Naive thymus-derived CD4-positive, alpha-beta T cell (primary cell): ENCODE results near the gene MAN1A2. TPM values are rescaled to one million over a fixed set of nuclear protein-coding genes. Genes with fewer than 3 reads are reported as not detected.

Experiments used
- ATAC-seq: fragments of 150-1000 bp; cut with Tn5 transposase; 2 replicates; pipeline ENCODE4 v1.10.0; 2021; ENCODE audit warnings: mild to moderate bottlenecking, moderate library complexity
- CTCF ChIA-PET: fragments of 350-600 bp; sonication (Branson Sonifier 250); formaldehyde crosslinking; loops from one replicate; lab custom pipeline; 2021; ENCODE audit warnings: antibody characterized with exemption; lab: Charles Lee
- POLR2A ChIA-PET: fragments of 350-600 bp; sonication (Branson Sonifier 250); formaldehyde crosslinking; loops from one replicate; lab custom pipeline; 2021; ENCODE audit warnings: antibody characterized with exemption, inconsistent platforms; lab: Charles Lee
- DNase-seq, 9 donors: peaks; one replicate each; pipeline versions ENCODE4 v3.0.0 to v3.0.0-alpha.2; 2020 to 2022; ENCODE audit warnings: mixed read lengths in 1 of 9
- H3K27ac ChIP-seq: one replicate; pipeline ENCODE4 v1.7.0; 2013; ENCODE audit warnings: mild to moderate bottlenecking, low read depth, low read length, moderate library complexity
- H3K27me3 ChIP-seq, 2 donors: one replicate each; pipeline ENCODE4 v1.7.0; 2013; ENCODE audit warnings: low read length in 2 of 2, mild to moderate bottlenecking in 2 of 2, moderate library complexity in 2 of 2; ENCODE audit not compliant: control insufficient read depth in 2 of 2, insufficient read depth in 2 of 2
- H3K36me3 ChIP-seq, 3 experiments: 1 replicate in 2 of 3; 2 replicates in 1 of 3; pipeline ENCODE4 v1.7.0; 2013; ENCODE audit warnings: low read length in 3 of 3, mild to moderate bottlenecking in 3 of 3, moderate library complexity in 1 of 3; ENCODE audit not compliant: insufficient read depth in 3 of 3, control insufficient read depth in 2 of 3
- H3K4me1 ChIP-seq, 2 donors: one replicate each; pipeline ENCODE4 v1.7.0; 2013; ENCODE audit warnings: low read length in 2 of 2, mild to moderate bottlenecking in 2 of 2, moderate library complexity in 1 of 2; ENCODE audit not compliant: control insufficient read depth in 2 of 2, insufficient read depth in 2 of 2
- H3K4me3 ChIP-seq: 2 replicates; pipeline ENCODE4 v1.7.0; 2013; ENCODE audit warnings: mild to moderate bottlenecking, low read length
- H3K9me3 ChIP-seq, 3 experiments: 1 replicate in 2 of 3; 2 replicates in 1 of 3; pipeline ENCODE4 v1.7.0; 2013; ENCODE audit warnings: low read length in 3 of 3; ENCODE audit not compliant: control insufficient read depth in 2 of 3
- H3K27ac Mint-ChIP-seq, 9 donors: one replicate each; pipeline ENCODE4 v1.8.0; 2020 to 2022; ENCODE audit warnings: mixed read lengths in 9 of 9, mild to moderate bottlenecking in 8 of 9, moderate library complexity in 5 of 9, inconsistent platforms in 2 of 9
- H3K27me3 Mint-ChIP-seq, 5 donors: one replicate each; pipeline ENCODE4 v1.8.0; 2021 to 2022; ENCODE audit warnings: mixed read lengths in 5 of 5, mild to moderate bottlenecking in 1 of 5
- H3K36me3 Mint-ChIP-seq, 5 donors: one replicate each; pipeline ENCODE4 v1.8.0; 2020 to 2022; ENCODE audit warnings: mixed read lengths in 5 of 5, mild to moderate bottlenecking in 3 of 5, inconsistent platforms in 1 of 5
- H3K4me1 Mint-ChIP-seq, 7 donors: one replicate each; pipeline ENCODE4 v1.8.0; 2020 to 2022; ENCODE audit warnings: mixed read lengths in 7 of 7, mild to moderate bottlenecking in 3 of 7, inconsistent platforms in 1 of 7
- H3K4me3 Mint-ChIP-seq, 10 donors: one replicate each; pipeline ENCODE4 v1.8.0; 2020 to 2022; ENCODE audit warnings: mild to moderate bottlenecking in 10 of 10, mixed read lengths in 10 of 10, moderate library complexity in 6 of 10, inconsistent platforms in 2 of 10
- H3K9me3 Mint-ChIP-seq, 11 donors: one replicate each; pipeline ENCODE4 v1.8.0; 2020 to 2022; ENCODE audit warnings: mixed read lengths in 11 of 11, mild to moderate bottlenecking in 4 of 11, inconsistent platforms in 1 of 11, moderate library complexity in 1 of 11
- intact Hi-C, 2 donors: fragments of 100-400 bp; cut with micrococcal nuclease; formaldehyde crosslinking; loops; one replicate each; pipeline ENCODE4 v1.15.1; 2023
- polyA plus RNA-seq, 2 donors: library from polyadenylated mRNA; unstranded; fragments of 300-500 nt; fragmentation: Illumina TruSeq; gene quantifications; one replicate each; pipeline ENCODE4 v1.2.3, GENCODE V29; 2021
- total RNA-seq, 6 experiments: library from RNA in 5 of 6; stranded (reverse) in 5 of 6; gene quantifications; 1 replicate in 5 of 6; 2 replicates in 1 of 6; pipeline ENCODE4 v1.2.3 and lab custom pipeline; 2021 to 2026

Gene MAN1A2
- total and polyA plus RNA-seq, 7 experiments from 2014 or later: 10.5 to 63.4 (median 41.6) TPM

GRCh38 chr1:117568999-117569398 lies 201.8 kb downstream of the MAN1A2 start:
- no peak for DNase-seq
- Mint-ChIP-seq H3K36me3 (no peaks in the 10 kb centered on the region), H3K9me3 (no peaks in the 10 kb centered on the region), H3K27ac (no peak overlapping the region), H3K4me3 (no peak overlapping the region), H3K27me3 (peaks cover 0 to 15% (median 0%) of the 10 kb centered on the region in 5 donors), H3K4me1 (peaks cover 10 to 24% (median 18%) of the 10 kb centered on the region in 7 donors)
- POLR2A ChIA-PET: no interaction called here
- Histone ChIP-seq H3K36me3 (no peaks in the 10 kb centered on the region), H3K27ac (no peak overlapping the region), H3K4me1 (peaks cover 14 to 17% of the 10 kb centered on the region in 2 donors), H3K27me3 (no peaks in the 10 kb centered on the region), H3K9me3 (no peaks in the 10 kb centered on the region), H3K4me3 (no peak overlapping the region)
- CTCF ChIA-PET: no interaction called here
- no peak for ATAC-seq
- intact Hi-C loops: no loop called here

- intact Hi-C loops: no loop called here
- H3K4me1 Mint-ChIP-seq: peaks cover 10 to 23% (median 18%) of the 10 kb centered on the region in 7 donors
- H3K4me3 Mint-ChIP-seq: no peak overlapping the region
- DNase-seq (no peak), ATAC-seq (no peak)
- POLR2A ChIA-PET: no interaction called here
- CTCF ChIA-PET: no interaction called here
- Histone ChIP-seq H3K4me1 (peaks cover 14 to 17% of the 10 kb centered on the region in 2 donors), H3K27me3 (no peaks in the 10 kb centered on the region), H3K4me3 (no peak overlapping the region), H3K9me3 (no peaks in the 10 kb centered on the region), H3K27ac (no peak overlapping the region), H3K36me3 (no peaks in the 10 kb centered on the region)
- H3K9me3 Mint-ChIP-seq: no peaks in the 10 kb centered on the region
- H3K36me3 Mint-ChIP-seq: no peaks in the 10 kb centered on the region
- peaks cover 0 to 12% (median 0%) of the 10 kb centered on the region in 5 donors for H3K27me3 Mint-ChIP-seq
- peak overlapping the region in 1 of 9 donors; percentile 8 for H3K27ac Mint-ChIP-seq
Measured at GRCh38 chr1:117569856-117570255, 202.6 kb downstream of the MAN1A2 start.

- Mint-ChIP-seq H3K27me3 (peaks cover 0 to 8% (median 0%) of the 10 kb centered on the region in 5 donors), H3K27ac (no peak overlapping the region), H3K4me1 (peaks cover 10 to 23% (median 18%) of the 10 kb centered on the region in 7 donors), H3K9me3 (no peaks in the 10 kb centered on the region), H3K36me3 (no peaks in the 10 kb centered on the region), H3K4me3 (no peak overlapping the region)
- Histone ChIP-seq H3K4me1 (peaks cover 14 to 17% of the 10 kb centered on the region in 2 donors), H3K27me3 (no peaks in the 10 kb centered on the region), H3K9me3 (no peaks in the 10 kb centered on the region), H3K27ac (no peak overlapping the region), H3K36me3 (no peaks in the 10 kb centered on the region), H3K4me3 (no peak overlapping the region)
- intact Hi-C loops: no loop called here
- ChIA-PET CTCF (no interaction called here), POLR2A (interaction anchor here (0.5 kb wide), 1 partner anchor 350 kb away, joined by 3 read pairs; no protein-coding TSS in a partner anchor)
- ATAC-seq (no peak), DNase-seq (peak in 1 of 9 donors; percentile 14)
Measured at GRCh38 chr1:117570988-117571409, 203.8 kb downstream of the MAN1A2 start.

- Histone ChIP-seq H3K9me3 (no peaks in the 10 kb centered on the region), H3K27me3 (no peaks in the 10 kb centered on the region), H3K36me3 (no peaks in the 10 kb centered on the region), H3K4me1 (peaks cover 14 to 17% of the 10 kb centered on the region in 2 donors), H3K27ac (no peak overlapping the region), H3K4me3 (no peak overlapping the region)
- Mint-ChIP-seq H3K27me3 (peaks cover 0 to 8% (median 0%) of the 10 kb centered on the region in 5 donors), H3K4me3 (no peak overlapping the region), H3K36me3 (no peaks in the 10 kb centered on the region), H3K4me1 (peaks cover 10 to 23% (median 18%) of the 10 kb centered on the region in 7 donors), H3K27ac (no peak overlapping the region), H3K9me3 (no peaks in the 10 kb centered on the region)
- DNase-seq: peak in 1 of 9 donors; percentile 8
- ChIA-PET POLR2A (interaction anchor here (0.5 kb wide), 2 partner anchors 34 to 350 kb away, joined by 3 read pairs; no protein-coding TSS in a partner anchor), CTCF (no interaction called here)
- no peak for ATAC-seq
- intact Hi-C loops: no loop called here
Measured at GRCh38 chr1:117571496-117571895, 204.2 kb downstream of the MAN1A2 start.

- H3K27ac Mint-ChIP-seq: peak overlapping the region in 7 of 9 donors; percentile 1 to 79 (median 51)
- CTCF ChIA-PET: no interaction called here
- Histone ChIP-seq H3K27ac (no peak overlapping the region), H3K9me3 (no peaks in the 10 kb centered on the region), H3K4me3 (no peak overlapping the region), H3K4me1 (peaks cover 14 to 17% of the 10 kb centered on the region in 2 donors), H3K27me3 (no peaks in the 10 kb centered on the region), H3K36me3 (no peaks in the 10 kb centered on the region)
- H3K9me3 Mint-ChIP-seq: no peaks in the 10 kb centered on the region
- peaks cover 10 to 23% (median 18%) of the 10 kb centered on the region in 7 donors for H3K4me1 Mint-ChIP-seq
- intact Hi-C loops: no loop called here
- peak; percentile 81 for ATAC-seq
- peak overlapping the region in 4 of 10 donors; percentile 1 to 55 (median 29) for H3K4me3 Mint-ChIP-seq
- peaks cover 0 to 8% (median 0%) of the 10 kb centered on the region in 5 donors for H3K27me3 Mint-ChIP-seq
- POLR2A ChIA-PET: no interaction called here
- peak in 5 of 9 donors; percentile 13 to 30 (median 19) for DNase-seq
- no peaks in the 10 kb centered on the region for H3K36me3 Mint-ChIP-seq
Measured at GRCh38 chr1:117572546-117572945, 205.3 kb downstream of the MAN1A2 start.

GRCh38 chr1:117573386-117574023 lies 206.3 kb downstream of the MAN1A2 start:
- Histone ChIP-seq H3K4me3 (no peak overlapping the region), H3K36me3 (no peaks in the 10 kb centered on the region), H3K27me3 (no peaks in the 10 kb centered on the region), H3K4me1 (peaks cover 14 to 17% of the 10 kb centered on the region in 2 donors), H3K9me3 (no peaks in the 10 kb centered on the region), H3K27ac (no peak overlapping the region)
- no peaks in the 10 kb centered on the region for H3K9me3 Mint-ChIP-seq
- intact Hi-C loops: no loop called here
- no peaks in the 10 kb centered on the region for H3K36me3 Mint-ChIP-seq
- no peak for ATAC-seq
- H3K4me1 Mint-ChIP-seq: peaks cover 10 to 23% (median 18%) of the 10 kb centered on the region in 7 donors
- H3K27me3 Mint-ChIP-seq: peaks cover 0 to 8% (median 0%) of the 10 kb centered on the region in 5 donors
- POLR2A ChIA-PET: interaction anchor here (1.5 kb wide), 1 partner anchor 34 kb away, joined by 4 read pairs; no protein-coding TSS in a partner anchor
- H3K27ac Mint-ChIP-seq: peak overlapping the region in 3 of 9 donors; percentile 13 to 67 (median 16)
- H3K4me3 Mint-ChIP-seq: no peak overlapping the region
- CTCF ChIA-PET: interaction anchor here (0.9 kb wide), 1 partner anchor 17 kb away, joined by 3 read pairs; no protein-coding TSS in a partner anchor
- DNase-seq: peak in 1 of 9 donors; percentile 23
